HG03565 (cell line): ENCODE measurements around the gene CATSPERZ.
A peak's percentile ranks its signal among the peaks of the same experiment; 100 is the strongest.
"Not testable (repeated sequence)": the region's sequence is repeated elsewhere in the genome, so short reads cannot be mapped to it uniquely, and the experiment has no call there.

Source experiments
- ATAC-seq: cut with Tn5 transposase; IDR thresholded peaks from one replicate; pipeline ENCODE4 v1.9.1; 2021; ENCODE audit warnings: mild to moderate bottlenecking, moderate library complexity; ENCODE audit not compliant: unreplicated experiment

Gene CATSPERZ

GRCh38 chr11:64317961-64318765 lies 18.0 kb downstream of the CATSPERZ start, which contains the start of gene PRDX5:
TSS of gene PRDX5 (plus strand) at chr11:64318121. CDS start at chr11:64318216, 95 bp downstream.
- peak; percentile 72 for ATAC-seq

GRCh38 chr11:64318766-64319761 lies 18.9 kb downstream of the CATSPERZ start:
- no peak for ATAC-seq

- no peak for ATAC-seq
These were observed 20.4 kb downstream of the CATSPERZ start for GRCh38 chr11:64320556-64320955.

GRCh38 chr11:64321026-64321425 lies 20.9 kb downstream of the CATSPERZ start:
- ATAC-seq, result no peak

- no peak for ATAC-seq
These were observed 21.4 kb downstream of the CATSPERZ start for GRCh38 chr11:64321533-64321932.

- no peak for ATAC-seq
These were observed 22.7 kb downstream of the CATSPERZ start for GRCh38 chr11:64322925-64323260.

GRCh38 chr11:64323373-64323772 lies 23.2 kb downstream of the CATSPERZ start:
- ATAC-seq, result no peak

GRCh38 chr11:64323984-64324383 lies 23.8 kb downstream of the CATSPERZ start:
- ATAC-seq, result not testable (repeated sequence)

GRCh38 chr11:64324692-64325469 lies 24.7 kb downstream of the CATSPERZ start:
- no peak for ATAC-seq

- no peak for ATAC-seq
These were observed 27.2 kb downstream of the CATSPERZ start for GRCh38 chr11:64327375-64327774.

GRCh38 chr11:64327993-64328392 lies 27.8 kb downstream of the CATSPERZ start:
- ATAC-seq, result no peak

- no peak for ATAC-seq
These were observed 30.7 kb downstream of the CATSPERZ start for GRCh38 chr11:64330888-64331287.

GRCh38 chr11:64331569-64332371 lies 31.6 kb downstream of the CATSPERZ start:
- ATAC-seq, result peak; percentile 41

- no peak for ATAC-seq
These were observed 33.4 kb downstream of the CATSPERZ start for GRCh38 chr11:64333556-64333955.

- ATAC-seq, result peak; percentile 73
These were observed 34.9 kb downstream of the CATSPERZ start for GRCh38 chr11:64334764-64335735.

- no peak for ATAC-seq
These were observed 37.5 kb downstream of the CATSPERZ start for GRCh38 chr11:64337538-64338249.

- ATAC-seq, result no peak
These were observed 38.6 kb downstream of the CATSPERZ start for GRCh38 chr11:64338716-64339115.

- ATAC-seq, result no peak
These were observed 39.1 kb downstream of the CATSPERZ start for GRCh38 chr11:64339286-64339685.
